HG03565 (cell line): ENCODE data around the gene NHSL1.

ENCODE experiments used
- ATAC-seq: cut with Tn5 transposase; IDR thresholded peaks from one replicate; pipeline ENCODE4 v1.9.1; 2021; ENCODE audit warnings: mild to moderate bottlenecking, moderate library complexity; ENCODE audit not compliant: unreplicated experiment

Gene NHSL1

DNA sequence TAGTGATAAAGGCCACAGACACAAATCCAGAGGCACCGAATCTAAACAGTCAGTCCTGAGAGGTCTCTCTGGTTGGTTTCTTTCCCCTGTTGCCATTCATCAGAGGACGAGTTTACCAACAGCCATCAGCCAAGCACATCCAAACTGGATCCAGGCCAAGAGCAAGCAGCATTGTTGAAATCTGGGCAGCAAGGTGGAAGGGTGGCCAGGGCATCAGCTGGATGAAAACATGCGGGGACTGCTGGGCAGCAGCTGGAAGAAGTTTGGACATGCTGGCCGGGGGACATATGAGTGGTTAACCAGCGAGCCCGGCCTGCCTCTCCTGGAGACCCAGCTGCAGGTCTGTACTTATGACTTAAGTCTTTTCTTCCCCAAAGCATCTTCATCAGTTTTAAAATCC is 121.5 kb downstream of the NHSL1 start, which contains the start of gene SMIM28:
Gene SMIM28, plus strand, starts transcription at position 62 of the 400 bp plus-strand sequence. Its CDS starts 168 bp downstream, at position 230.
- ATAC-seq, result no peak

DNA sequence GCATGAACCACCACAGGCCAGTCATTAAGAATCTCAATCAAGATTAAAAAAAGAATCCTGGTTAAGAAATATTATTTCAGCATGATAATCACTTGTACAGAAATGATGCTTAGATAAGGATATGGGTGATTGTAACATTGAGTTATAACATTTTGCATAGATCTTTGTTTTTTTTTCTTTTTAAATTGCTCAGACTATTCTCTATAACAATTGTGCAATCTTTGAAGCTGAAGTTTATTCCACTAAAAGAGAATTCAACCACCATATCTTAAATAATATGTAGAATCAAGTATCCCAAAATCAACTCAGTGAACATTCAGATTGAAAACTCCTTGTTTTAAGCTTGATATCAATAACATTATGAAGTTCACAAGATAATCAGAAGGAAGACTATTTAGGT is 122.3 kb downstream of the NHSL1 start:
- ATAC-seq, result no peak

DNA sequence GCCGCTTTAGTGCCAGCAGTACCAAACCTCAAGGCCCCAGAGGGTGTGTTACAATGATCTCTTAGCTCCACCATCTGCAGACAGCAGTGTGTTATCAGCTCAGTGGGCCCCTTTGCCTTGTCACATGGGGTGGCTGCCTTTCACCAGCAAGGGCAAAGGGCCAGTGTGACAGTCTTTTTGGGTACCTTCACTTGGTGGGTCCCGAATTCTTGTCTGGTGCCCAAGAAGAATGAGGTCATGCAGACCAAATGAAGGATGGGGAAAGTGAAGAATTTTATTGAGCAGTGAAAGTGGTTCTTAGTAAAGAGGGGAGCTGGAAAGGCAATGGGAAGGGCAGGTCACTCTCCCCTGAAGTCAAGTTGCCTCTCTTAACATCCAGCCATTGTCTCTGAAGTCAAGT is 124.5 kb downstream of the NHSL1 start:
- ATAC-seq, result no peak

DNA sequence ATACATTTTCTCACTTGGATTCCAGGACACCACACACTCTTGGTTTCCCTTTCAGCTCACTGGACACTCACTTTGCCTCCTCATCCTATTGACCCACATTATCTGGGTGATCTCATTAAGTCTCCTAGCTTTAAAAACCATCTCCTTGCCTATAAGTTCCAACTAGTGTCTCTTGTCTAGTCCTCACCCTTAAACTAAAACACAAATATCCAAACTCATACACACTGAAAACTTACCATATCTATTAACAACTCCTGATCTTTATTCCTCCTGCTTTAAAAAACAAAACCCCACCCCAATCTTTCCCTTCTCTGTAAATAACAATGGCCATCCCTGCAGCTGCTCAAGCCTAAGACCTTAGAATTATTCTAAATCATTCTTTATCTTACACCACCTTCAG is 125.1 kb downstream of the NHSL1 start:
- no peak for ATAC-seq

DNA sequence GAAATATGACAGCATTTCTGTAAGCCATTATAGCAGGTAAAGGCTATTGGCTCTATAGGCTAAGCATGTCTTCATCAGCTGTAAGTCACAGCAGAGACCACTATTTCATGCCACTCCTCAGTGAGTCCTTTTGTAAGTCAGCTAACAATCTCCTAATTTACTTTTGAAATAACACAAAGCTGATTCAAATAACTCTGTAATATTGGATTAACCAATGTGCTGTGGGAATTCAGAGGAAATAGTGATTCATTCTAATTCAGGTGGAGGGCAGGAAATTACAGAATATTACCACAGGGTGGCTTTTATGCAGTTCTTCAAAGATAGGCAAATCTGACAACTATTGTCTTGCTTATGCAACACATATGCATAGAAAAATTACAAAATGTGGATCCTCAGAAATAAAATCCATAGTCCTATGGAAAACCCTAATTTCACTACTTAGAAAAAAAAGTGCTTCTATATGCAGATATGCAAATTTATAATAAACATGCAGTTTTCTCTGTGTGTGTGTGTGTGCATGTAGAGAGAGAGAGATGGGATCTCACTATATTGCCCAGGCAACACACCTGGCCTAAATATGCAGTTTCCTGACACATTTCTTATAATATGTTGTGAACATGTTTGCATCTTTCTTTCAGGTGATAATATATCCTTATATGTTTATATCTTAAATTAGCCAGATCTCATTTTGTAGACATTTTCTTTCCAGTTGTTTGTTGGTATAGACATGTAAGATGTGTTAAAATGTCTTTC is 126.4 kb downstream of the NHSL1 start:
- no peak for ATAC-seq
